Measurements from ENCODE around the gene LTV1.

- TF ChIP-seq, protein P1, sequence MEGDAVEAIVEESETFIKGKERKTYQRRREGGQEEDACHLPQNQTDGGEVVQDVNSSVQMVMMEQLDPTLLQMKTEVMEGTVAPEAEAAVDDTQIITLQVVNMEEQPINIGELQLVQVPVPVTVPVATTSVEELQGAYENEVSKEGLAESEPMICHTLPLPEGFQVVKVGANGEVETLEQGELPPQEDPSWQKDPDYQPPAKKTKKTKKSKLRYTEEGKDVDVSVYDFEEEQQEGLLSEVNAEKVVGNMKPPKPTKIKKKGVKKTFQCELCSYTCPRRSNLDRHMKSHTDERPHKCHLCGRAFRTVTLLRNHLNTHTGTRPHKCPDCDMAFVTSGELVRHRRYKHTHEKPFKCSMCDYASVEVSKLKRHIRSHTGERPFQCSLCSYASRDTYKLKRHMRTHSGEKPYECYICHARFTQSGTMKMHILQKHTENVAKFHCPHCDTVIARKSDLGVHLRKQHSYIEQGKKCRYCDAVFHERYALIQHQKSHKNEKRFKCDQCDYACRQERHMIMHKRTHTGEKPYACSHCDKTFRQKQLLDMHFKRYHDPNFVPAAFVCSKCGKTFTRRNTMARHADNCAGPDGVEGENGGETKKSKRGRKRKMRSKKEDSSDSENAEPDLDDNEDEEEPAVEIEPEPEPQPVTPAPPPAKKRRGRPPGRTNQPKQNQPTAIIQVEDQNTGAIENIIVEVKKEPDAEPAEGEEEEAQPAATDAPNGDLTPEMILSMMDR (IDR thresholded peaks at IDR 0.05): no peak
- no peak for TF ChIP-seq EZH2 (IDR thresholded peaks at IDR 0.05; ENCODE audit: borderline replicate concordance, insufficient read depth, low read depth, low read length, poor library complexity, severe bottlenecking)
Observed at GRCh38 chr6:143817621-143818020, 25.5 kb upstream of the LTV1 start.

Measured in B cell (primary cell).